ENCODE results near the gene P2RX1.

The P2RX1 gene

GRCh38 chr17:3847165-3847670 lies 69.0 kb downstream of the P2RX1 start:
- H3K36me3 ChIP-seq (ENCODE audit: insufficient read depth, low read length) = peaks cover 21% of the 10 kb centered on the region
- H3K9me3 ChIP-seq (ENCODE audit: insufficient read depth, low read depth, low read length) = no peaks in the 10 kb centered on the region
- 96% methylated on average over 9 of the region's 9 CpGs for WGBS
- H3K27ac ChIP-seq (ENCODE audit: low read depth, low read length) = no peak overlapping the region
- peaks cover 6% of the 10 kb centered on the region; the same call in 1 of the 2 replicates for H3K4me1 ChIP-seq (ENCODE audit: insufficient read depth, low read length)
- no peaks in the 10 kb centered on the region for H3K27me3 ChIP-seq (ENCODE audit: insufficient read depth, low read length)
- no peak overlapping the region for H3K4me3 ChIP-seq (ENCODE audit: low read length)
- H3K9ac ChIP-seq (ENCODE audit: low read depth, low read length) = no peak overlapping the region
